ENCODE measurements around the gene PTPRD.
"Not testable (repeated sequence)": the region's sequence is repeated elsewhere in the genome, so short reads cannot be mapped to it uniquely, and the experiment has no call there.

PTPRD gene

DNA sequence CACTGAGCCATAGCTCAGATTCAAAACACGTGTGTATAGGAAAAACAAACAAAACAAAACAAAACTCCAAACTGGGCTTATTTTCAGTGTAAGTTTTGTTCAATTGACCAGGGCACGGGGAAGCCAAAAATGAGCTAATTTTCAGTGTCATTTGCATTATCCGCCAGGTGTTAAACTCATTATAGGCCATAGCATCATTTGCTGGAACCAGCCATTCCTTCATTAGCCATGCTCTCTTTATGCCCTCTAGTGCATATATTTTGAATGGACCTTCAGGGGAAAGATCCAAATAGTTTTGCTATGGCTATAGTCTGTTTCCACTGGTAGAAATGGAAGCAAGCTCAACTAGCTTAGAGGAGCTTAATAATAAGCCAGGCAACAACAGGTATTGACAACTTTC lies 1608.0 kb downstream of the PTPRD start:
- DNase-seq (ENCODE audit: low spot score), result no peak

DNA sequence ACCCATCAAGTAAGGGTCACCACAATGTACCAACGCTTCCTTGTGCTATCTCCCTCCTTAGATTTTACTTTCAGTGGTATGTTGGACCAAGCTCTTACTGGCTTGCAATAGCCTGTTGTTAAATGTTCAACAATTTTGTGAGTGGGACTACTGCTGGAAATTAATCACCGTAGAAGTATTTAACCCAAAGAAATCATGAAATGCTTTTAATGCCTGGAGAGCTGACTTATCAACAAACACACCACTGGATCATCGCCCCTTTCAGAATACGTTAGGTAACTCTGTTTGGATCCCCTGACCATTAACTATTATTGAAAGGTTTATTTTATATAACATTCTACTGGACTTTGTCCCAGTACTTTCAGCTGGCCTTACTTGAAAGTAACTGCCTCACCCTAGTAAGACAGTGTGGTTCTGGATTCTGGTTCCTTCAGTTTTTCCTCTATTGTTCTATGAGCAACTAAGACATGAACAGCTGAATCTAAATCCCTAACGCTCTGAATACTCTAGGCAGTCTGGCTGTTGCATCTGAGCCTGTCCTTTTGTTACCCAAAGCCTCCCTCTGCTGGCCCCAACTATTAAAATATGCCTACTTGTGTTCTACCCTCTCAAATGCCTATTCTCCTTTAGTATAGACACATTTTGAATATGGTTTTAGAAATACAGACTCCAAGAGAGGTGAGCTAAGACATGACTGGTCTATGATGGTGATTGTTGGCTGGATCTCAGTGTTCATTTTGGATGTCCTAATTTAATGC lies 1609.8 kb downstream of the PTPRD start:
- DNase-seq (ENCODE audit: low spot score), result peak; percentile 6

DNA sequence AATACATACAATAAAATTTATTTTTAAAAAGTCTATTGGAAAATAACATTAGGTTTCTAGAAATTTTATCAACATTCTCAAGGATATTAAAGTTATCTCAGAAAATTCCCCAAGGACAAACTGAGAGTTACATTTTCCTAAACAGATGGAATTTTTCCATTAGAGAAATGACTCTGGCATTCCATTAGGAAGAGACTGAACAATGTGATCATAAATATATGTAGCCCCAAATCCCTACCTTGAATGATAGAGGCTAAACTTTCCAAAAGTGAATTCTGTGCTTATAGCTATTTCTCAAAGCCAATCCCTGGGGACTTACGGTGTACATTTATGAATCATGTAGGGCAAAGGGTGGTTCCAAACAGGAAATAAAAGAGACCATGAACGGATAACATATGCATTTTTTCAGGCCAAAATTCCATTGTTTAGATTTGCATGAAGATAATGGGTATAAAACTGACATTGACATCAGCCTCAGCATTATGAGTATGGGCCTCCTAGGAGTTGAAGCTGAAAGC lies 1632.2 kb downstream of the PTPRD start:
- DNase-seq (ENCODE audit: low spot score), result no peak

DNA sequence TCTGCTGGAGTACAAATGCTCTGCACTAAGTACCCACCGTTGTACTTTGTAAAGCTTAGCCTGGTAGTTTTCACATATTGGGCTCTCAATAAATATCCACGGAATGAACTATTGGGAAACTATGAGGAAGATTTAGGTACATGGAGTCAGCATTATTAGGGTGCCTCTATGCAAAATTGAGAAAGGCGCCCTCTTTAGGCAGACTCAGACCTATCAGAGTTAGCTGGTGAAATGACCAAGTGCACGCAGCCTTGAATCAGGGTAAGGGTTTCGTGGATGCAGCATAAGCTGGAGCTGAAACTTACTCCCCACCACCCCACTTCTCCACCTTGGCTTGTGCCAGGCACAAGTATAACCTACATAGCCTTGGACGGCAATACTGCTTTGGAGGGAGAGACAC lies 1634.5 kb downstream of the PTPRD start:
- no peak for DNase-seq (ENCODE audit: low spot score)

DNA sequence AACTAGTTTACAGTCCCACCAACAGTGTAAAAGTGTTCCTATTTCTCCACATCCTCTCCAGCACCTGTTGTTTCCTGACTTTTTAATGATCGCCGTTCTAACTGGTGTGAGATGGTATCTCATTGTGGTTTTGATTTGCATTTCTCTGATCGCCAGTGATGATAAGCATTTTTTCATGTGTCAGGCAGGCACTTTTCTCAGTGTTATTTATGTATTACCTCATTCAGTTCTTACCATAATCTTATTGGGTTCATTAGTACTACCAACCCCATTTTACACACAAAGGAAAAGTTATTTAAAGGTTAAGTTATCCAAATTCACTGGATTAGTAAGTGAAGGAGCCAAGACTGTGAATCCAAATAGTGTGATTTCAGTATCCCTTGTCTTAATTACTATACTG lies 1644.5 kb downstream of the PTPRD start:
- DNase-seq (ENCODE audit: low spot score), result not testable (repeated sequence)

DNA sequence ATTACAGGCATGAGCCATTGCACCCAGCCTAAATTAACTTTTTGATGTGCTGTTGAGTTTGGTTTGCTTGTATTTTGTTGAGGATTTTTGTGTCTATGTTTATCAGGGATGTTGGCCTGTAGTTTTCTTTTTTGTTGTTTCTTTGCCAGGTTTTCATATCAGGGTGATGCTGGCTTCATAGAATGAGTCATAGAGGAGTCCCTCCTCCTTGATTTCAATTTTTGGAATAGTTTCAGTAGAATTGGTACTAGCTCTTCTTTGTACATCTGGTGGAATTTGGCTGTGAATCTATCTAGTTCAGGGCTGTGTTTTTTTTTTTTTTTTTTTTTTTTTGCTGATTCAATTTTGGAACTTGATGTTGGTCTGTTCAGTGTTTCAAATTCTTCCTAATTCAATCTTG lies 1648.9 kb downstream of the PTPRD start:
- DNase-seq (ENCODE audit: low spot score), result no peak

DNA sequence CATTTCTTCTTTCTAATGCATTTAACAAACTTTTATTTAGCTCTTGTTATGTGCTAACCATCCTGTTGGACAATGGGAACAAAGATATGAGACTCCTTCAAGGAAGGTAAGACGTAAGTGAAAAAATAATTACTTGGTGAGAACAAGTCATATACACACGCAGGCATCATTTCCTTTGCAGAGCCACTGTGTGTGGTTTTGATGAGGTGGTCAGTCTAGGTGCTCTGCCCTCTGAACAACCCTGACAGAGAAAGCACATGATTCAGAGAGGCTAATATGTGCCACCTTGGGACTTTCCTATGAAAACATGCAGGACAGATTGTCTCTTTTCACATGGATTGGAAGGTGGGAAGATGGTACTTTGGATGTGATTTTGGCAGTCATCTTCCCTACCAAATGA lies 1650.7 kb downstream of the PTPRD start:
- DNase-seq (ENCODE audit: low spot score), result no peak

DNA sequence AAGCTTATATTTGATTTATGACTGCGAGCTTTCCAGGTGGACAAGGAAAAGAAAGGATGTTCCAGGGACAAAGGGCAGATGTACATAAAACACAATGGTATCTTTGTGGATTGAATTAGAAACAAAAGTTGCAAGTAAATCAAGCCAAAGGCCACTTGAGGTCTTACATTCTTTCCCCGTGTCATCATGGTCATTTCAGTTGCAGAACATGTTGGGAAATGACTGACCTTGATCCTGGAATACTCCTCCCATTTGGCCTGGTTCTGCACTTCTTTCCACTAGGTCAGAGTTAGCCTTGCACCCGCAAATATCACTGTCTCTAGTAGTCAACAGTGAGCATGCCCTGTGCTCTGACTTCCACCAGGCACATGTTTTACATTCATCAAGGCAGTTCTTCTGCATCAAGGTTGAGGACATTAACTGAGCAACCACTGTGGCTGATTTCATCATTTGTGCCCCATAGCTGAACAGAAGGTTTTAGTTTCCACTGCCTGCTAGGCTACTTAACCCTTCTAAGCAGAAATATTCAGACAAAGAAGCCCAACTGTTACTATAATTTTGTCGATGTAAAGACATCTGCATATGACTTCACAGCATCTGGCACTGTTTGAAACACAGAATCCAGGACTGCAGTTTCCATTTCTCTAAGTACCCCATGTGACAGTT lies 1651.5 kb downstream of the PTPRD start:
- no peak for DNase-seq (ENCODE audit: low spot score)

DNA sequence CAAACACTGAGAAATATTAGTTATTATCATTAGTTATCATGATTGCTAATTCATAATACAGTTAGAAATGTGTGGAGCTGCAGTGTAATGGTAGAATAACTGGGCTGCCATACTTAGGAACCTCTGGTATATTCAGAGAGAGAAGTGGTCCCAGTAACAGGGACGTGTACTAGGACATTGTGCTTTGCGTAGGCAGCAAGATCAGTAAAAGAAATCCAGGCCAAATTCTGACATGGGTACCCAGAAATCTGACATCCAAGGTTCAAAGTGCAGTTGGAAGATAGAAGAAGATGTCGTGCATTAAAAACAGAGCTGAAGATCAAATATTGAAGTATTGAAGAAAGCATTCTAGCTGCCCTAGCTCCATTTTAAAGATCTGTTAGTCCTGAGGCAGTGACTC lies 1652.5 kb downstream of the PTPRD start:
- DNase-seq (ENCODE audit: low spot score), result no peak

DNA sequence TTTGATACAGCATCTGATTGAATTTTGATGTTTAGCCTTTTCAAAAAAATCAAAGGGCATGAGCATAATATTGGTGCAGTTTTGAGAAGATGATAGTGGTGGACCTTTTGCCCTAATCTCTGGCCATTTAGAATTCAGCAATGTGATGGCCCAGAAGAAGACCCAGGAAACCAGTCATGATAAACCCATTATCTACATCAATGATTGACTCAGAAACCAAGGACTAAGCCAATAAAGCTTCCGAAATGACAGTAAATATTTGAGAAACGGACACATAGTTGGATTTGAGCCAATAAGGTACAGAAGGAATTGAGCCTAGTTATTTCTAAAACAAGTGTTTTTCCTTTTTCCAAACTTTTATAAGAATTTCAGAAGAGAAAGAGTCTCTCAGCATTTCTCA lies 1654.4 kb downstream of the PTPRD start:
- DNase-seq (ENCODE audit: low spot score), result no peak

DNA sequence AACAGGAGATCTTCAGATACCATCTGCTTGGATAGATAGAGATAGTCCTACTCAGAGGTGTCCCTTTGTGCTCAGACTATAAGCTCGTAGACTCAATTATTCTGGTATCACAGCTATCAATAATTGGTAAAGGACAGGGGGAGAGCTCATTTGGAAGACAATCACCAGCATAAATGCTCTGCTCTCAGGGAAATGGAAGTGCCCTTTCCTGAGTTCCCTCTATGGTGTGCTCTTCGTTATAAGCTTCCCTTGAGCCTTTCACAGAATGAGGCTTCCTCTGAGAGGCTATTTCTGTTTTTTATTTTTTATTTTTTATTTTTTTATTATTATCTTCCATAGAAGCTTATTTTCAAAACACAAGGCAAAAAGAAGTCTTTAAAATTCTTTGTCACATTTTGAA lies 1657.5 kb downstream of the PTPRD start:
- DNase-seq (ENCODE audit: low spot score), result no peak

DNA sequence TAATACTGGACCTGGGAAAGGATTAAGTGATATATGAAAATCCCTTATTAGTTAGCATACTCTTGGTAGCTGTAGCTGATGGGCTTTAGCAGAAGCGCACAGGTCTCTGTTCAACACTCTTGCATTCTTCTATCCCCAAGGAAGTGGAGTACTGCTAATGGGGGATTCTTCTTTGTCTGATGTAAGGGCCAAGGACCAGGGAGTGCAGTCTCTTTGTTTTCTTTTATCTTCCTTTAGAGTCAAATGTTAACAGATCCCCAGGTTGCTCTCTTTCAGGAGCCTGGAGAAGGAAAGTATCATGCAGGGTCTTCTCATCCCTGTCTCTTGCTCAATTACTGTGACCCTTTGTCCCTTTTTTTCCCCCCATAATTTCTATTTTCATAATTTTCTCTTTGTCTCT lies 1666.3 kb downstream of the PTPRD start:
- no peak for DNase-seq (ENCODE audit: low spot score)

DNA sequence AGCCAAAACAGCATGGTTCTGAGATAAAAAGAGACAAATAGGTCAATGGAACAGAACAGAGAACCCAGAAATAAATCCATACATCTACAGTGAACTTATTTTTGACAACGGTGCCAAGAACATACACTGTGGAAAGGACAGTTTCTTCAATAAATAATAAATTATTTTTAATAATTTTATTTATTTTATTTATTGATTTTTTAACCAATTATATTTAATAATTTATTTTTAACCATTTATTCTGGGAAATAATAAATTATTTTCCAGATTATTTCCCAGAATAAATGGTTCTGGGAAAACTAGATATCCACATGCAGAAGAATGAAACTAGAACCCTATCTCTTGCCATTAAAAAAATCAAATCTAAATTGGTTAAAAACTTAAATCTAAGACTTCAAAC lies 1669.4 kb downstream of the PTPRD start:
- no peak for DNase-seq (ENCODE audit: low spot score)

DNA sequence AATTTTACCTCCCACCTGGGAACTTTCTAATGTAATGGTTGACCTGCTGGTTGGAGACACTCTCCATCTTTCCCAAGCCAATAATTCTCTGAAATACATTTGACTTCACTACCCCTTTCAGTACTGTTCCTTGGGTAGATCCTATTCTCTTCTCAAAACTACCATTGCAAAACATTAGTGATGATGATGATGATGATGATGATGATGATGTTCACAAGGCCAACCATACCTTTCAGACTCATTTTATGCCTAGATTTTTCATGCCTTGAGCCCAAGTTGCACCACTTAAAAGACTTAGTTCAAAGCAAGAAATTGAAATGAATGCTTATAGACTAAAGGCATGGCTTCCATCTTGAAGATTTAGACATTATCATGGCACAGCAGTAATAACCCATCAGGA lies 1672.2 kb downstream of the PTPRD start:
- DNase-seq (ENCODE audit: low spot score), result no peak

DNA sequence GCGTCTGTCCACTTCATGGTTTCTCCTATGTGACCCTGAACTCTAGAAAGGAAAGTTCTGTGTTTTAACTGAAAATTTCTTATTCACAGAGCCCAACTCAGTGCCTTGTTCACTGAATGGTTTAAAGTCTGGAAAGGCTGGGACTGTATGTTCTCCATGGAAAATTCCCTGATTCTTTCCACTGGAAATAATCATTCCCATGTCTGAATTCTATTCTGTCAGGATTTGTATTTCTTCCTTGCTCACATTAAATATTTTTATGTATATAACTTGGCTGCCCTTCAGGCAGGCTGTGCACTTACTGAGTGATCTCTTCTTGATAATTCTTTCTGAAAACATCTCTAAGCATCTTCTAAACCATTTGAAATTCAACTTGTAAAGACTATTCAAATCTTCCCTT lies 1686.3 kb downstream of the PTPRD start:
- DNase-seq (ENCODE audit: low spot score), result no peak

DNA sequence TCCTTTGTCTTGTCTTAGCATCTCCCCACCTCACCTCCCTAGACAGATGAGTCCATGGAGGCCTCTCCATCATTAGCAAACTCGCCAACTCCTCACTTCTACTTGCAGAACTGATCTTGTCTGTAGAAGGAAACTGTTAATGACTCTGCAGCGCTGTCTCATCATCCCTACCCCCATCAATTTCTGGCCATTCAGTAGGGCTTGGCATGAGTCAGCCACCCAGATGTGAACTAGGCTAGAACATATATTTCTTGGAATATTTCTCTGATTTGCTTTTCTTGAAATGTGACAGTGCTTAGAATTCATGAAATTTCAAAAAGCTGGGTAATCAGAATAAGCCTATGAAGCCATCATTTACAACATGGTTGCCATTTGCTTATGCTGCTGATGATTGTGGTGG lies 1688.2 kb downstream of the PTPRD start:
- DNase-seq (ENCODE audit: low spot score), result no peak

DNA sequence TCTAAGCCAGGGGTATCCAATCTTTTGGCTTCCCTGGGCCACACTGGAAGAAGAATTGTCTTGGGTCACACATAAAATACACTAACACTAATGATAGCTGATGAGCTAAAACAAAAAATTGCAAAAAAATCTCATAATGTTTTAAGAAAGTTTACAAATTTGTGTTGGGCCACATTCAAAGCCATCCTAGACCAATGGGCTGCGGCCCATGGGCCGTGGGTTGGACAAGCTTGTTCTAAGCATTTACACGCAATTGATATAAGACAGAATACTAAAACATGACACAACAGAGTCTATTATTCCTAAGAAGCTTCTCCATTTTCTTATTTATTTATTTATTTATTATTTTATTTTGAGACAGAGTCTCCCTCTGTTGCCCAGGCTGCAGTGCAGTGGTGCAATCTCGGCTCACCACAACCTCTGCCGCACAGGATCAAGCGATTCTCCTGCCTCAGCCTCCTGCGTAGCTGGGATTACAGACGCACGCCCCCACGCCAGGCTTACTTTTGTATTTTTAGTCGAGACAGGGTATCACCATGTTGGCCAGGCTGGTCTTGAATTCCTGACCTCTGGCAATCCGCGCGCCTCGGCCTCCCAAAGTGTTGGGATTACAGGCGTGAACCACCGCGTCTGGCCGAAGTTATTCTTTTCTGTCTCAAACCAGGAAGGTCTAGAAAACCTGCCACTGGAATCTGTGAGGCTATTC lies 1692.2 kb downstream of the PTPRD start:
- not testable (repeated sequence) for DNase-seq (ENCODE audit: low spot score)

DNA sequence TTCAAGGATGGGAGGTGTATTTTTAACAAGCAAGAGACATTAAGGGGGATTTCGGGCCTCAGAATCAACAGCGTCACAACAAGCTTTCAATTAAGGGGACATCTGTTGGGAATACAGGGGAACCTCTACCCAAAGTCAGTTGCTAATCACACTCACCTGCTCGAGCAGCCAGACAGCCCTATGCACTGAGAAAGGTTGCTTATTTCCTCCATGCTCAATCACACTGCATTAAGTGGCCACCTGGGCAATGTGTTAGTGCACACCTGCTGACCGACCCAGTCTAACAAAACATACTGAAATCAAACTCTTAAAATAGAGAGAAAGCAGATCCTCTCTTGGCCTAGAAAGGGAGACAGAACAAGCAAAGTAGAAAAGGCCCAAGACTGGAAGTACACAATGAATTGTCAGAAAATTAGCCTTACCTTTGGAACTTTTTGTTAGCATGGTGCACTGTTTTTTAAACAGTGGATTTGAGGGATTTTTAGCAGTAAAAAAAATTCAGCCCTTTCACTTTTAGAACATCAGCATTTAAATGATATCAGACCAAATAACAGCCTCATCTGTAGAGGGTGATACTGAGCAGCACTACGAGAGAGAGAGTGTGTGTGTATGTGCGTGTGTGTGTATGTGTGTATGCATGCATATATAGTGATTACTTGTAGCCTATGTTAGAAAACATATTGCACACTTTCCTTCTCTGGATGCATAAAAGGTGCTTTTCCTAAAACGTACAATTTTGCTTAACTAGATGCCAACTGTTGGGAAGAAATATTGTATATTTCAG lies 1694.7 kb downstream of the PTPRD start:
- no peak for DNase-seq (ENCODE audit: low spot score)

DNA sequence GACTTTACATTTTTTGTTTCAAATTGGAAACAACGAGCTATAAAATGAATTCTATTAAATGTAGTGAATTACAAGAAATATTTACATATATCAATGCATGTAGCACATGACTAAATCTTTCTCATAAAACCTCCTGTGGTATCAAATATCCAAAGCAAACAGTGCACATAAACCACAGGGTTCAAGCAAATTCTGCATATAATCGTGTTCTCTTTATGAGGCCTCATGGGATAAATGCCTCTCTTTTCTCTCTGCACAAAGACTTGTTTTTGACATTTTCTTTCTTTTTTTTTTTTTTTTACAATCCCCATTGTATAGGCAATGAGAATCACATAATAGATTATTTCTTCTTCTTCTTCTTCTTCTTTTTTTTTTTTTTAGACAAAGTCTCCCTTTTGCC lies 1696.0 kb downstream of the PTPRD start:
- no peak for DNase-seq (ENCODE audit: low spot score)

DNA sequence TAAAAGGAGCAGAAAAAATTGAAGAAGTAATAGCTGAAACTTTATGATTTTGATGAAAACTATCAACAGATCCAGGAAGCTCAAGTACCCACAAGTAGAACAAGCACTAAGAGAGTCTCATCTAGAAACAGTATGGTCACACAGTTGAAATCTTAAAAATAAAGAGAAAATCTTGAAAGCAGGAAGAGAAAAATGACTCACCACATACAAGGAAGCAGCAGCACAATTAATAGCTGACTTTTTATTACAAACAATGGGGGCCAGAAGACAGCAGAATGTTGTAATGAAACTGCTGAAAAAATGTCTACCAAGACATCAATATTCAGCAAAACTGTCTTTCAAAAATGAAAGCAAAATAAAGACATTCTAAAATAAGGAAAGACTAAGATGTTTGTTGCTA lies 1704.9 kb downstream of the PTPRD start:
- DNase-seq (ENCODE audit: low spot score), result no peak

DNA sequence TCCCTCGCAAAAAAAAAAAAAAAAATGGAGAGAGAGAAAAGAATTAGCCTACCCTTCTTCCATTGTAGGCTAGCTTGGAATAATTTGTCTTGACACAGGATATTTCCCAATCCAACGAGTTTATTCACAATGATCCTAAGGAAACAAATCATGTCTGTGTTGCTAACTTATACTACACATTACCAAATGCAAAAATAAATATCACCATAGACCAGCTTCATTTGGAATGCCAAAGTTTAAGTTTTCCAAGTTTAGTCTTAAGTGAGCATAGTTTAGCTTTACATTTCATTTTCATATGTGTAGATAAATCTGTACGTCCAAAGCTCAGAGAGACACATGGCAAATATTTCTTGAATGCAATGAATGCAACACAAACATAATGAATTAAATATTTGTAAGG lies 1707.1 kb downstream of the PTPRD start:
- DNase-seq (ENCODE audit: low spot score), result no peak

DNA sequence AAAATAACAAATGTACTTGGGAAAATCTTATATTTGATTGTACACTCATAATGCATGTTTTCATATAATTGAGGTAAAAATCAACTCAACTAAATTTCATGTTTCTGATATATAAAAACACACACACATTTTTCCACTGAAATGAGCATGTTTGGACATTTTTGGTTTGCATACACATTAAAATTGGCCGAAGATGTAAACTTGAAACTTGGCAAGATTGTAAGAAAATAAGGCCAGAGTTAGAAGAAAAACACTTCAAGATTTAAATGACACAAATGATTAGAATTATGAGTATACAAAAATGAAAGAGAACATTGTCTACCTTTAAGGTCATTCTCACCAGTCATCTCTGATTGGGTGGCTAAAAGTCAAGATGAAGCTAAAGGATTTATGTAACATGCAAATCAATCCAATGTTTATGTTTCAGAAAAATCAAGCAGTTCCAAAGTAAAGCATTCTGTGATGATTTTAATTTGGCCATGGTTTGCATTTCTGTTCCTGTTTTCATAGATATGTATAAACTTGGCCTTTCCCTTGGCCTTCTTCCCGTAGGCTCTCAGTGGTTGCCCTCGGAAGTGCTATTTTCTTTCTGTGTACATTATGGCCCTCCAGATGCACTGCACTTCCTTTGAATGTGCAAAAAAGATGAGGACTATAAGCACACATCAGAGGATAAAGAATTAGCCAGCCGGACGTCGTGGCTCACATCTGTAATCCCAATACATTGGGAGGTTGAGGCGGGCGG lies 1707.9 kb downstream of the PTPRD start:
- no peak for DNase-seq (ENCODE audit: low spot score)

Measured in iPS-NIHi11 (cell line).